ENCODE measurements around the gene FNTB.

GRCh38 chr14:64998455-64998931 is 11.8 kb downstream of the FNTB start:
- TF ChIP-seq CTCF (IDR thresholded peaks at IDR 0.05; ENCODE audit: low read depth, low read length, poor library complexity, severe bottlenecking): no peak
- TF ChIP-seq EZH2phosphoT487 (IDR thresholded peaks at IDR 0.05; ENCODE audit: borderline replicate concordance, low read length): no peak
